ENCODE measurements around the gene FAM78B. TPM values are rescaled to one million over a fixed set of nuclear protein-coding genes. Genes with fewer than 3 reads are reported as not detected.

Gene FAM78B, protein sequence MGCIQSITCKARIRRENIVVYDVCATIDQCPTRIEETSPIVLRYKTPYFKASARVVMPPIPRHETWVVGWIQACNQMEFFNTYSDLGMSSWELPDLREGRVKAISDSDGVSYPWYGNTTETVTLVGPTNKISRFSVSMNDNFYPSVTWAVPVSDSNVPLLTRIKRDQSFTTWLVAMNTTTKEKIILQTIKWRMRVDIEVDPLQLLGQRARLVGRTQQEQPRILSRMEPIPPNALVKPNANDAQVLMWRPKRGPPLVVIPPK
- total RNA-seq = 0.27 TPM

DNA sequence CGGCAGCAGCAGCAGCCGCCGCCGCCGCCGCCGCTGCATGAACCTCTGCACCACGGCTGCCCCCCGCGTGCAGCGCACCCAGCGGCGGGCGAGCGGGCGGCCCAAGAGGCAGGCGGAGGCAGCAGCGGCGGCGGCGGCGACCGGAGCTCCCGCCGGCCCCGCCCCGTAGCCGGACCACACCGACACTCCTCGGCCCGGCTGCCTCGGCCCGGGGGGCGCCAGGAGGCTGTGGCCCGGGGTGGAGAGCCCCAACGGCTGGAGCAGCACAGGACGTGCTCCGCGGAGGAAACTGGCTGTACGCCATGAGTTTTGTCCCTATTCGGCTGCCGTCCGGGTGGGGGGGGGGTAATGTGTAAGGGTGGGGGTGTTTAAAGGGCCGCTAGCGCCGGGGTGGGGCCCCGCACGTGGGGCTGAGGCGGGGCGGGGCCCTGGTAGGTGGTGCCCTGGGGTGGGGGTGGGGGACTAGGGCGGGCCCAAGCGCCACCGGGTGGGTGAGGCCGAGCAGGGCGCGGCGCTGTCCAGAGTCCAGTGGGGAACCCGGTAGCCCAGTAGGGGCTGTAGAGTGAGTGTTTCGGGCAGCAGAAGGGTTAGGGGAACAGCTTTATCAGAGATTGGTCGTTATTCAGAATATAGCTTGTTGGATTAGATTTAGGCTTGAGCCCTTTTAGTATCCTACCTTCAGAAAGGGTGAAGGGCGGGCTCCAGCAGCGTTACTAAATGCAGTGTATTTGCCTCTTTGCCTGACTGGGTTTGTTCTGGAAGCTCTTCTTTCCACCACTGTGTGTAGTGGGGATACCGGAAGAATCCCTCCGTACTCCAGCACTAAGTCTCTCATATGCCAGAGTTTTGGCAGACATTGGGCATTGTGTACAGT lies at the start of gene FAM78B:
FAM78B (minus strand) TSS at position 304 of the 874 bp plus-strand sequence. CDS start 753 bp downstream, outside the sequence.
- peak; percentile 11 to 71 (median 63) for DNase-seq (ENCODE audit: low read depth in 2 of 3, low spot score in 2 of 3)

DNA sequence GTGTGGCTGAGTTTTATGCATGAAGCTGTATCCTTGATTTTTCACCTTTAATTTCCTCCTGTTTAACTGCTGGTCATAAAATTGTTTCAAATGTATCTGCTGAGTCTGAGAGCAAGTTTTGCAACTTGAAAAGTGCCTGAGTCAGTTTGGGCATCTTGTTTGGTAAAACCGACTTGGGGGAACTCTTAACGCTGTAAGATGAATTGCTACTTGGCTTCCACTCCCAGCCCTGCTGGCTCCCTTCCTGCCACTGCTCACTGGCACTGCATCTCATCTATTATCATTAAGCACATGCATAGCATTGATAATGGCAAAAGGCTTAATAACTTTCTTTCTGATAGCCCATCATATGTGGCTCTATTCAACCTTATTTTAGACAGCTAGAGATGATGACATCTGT lies 35.7 kb upstream of the FAM78B start:
- no peak for DNase-seq (ENCODE audit: low read depth in 2 of 3, low spot score in 2 of 3)

DNA sequence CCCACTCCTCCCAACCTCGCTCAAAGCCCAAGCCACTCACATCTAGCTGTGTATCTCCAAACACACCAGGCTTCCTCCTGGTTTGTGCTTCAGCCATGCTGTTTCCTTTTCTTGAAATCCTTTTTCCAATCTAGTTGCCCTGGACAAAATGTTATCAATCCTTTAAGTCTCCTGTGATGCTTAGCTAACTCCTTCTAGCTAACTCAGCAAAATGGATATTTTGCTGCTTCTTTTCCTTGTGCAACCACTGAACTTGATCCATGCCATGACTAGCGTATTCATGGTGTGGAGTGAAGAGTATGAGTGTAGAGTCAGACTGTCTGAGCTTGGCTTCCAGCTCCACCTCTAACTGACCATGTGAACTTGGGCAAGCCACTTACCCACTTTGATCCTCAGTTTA lies 33.9 kb upstream of the FAM78B start:
- DNase-seq (ENCODE audit: low read depth in 2 of 3, low spot score in 2 of 3) = no peak

DNA sequence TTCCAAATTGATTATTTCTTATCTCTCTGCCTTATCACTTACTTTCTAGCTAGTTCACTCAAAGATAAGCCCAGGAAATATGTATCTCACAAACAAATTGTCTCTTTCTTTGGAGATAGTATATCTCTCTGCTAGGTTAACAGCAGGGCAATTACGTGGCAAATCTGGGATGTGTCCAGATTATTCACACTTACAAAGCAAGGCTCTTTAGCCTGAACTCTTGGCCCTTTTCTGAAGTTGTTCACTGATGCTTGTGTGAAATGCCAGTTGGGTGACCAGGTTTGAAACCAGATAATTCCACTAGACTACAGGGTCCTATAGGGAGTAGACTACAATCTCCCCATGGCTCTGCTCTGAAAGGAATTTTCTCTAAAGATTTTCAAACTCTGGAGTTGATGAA lies 30.8 kb upstream of the FAM78B start:
- no peak for DNase-seq (ENCODE audit: low read depth in 2 of 3, low spot score in 2 of 3)

DNA sequence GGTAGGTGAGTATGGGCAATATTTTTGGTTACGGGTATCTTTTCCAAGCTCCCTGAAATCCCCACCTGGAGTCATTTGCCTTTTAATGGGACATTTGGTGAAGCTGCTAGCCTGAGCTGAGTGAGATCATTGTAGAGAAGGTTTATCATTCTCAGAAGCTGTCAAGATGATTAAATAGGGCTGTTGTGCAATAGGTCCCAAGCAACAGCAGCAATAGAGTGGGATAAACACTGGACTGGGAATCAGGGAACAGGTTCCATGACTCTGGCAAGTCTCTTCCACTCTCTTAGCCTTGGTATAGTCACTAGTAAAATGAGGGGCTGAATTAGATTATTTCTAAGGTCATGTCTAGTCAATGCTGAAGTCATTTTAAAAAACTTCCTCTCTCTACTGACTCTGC lies 30.3 kb upstream of the FAM78B start:
- DNase-seq (ENCODE audit: low read depth in 2 of 3, low spot score in 2 of 3) = no peak

DNA sequence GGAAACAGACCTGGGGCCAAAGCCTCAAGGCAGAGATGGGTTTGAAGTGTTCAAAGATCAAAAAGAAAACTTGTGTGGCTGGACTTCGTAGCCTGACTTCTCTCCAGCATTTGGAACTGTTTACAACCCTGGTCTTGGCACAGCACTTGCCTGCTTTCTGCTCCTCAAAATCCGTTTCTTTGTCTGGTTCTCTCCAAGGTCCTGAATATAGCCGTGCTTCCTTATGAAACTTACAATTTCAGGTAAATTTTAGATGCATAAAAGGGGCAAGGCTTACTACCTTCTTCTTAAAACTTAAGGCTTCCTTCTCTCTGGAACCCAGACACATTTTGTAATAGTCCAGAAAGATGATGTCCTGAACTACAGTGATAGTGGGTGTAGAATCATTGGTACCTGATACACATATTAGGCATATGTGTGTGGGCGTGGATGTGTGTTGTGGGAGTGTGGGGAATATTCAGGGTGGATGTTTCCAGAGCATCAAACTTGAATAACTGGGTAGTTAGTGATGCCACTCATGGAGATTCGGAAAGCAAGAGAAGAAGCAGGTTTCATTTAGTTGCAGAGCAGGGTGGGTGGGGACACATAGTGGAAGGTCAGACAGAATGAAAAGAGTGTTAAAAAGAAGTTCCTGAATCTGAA lies 26.4 kb upstream of the FAM78B start:
- DNase-seq (ENCODE audit: low read depth in 2 of 3, low spot score in 2 of 3) = no peak

DNA sequence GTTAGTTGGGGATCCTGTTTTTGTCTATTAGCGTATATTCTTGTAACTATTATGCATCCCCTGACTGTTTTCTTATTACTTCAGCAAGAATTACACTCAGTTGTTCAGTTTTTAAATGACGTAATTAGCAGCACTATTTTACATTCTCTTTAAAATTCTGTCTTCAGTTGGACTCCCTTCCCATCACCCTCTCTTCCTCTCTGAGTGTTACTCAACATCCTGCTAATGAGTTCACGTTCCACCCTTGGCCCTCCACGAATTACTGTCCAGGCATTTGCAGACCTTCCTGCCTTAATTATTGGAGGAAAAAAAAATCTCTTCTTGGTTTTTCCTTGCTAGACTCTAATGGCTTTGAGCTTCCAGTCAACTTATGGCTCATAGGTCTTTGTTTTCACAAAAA lies 23.6 kb upstream of the FAM78B start:
- no peak for DNase-seq (ENCODE audit: low read depth in 2 of 3, low spot score in 2 of 3)

DNA sequence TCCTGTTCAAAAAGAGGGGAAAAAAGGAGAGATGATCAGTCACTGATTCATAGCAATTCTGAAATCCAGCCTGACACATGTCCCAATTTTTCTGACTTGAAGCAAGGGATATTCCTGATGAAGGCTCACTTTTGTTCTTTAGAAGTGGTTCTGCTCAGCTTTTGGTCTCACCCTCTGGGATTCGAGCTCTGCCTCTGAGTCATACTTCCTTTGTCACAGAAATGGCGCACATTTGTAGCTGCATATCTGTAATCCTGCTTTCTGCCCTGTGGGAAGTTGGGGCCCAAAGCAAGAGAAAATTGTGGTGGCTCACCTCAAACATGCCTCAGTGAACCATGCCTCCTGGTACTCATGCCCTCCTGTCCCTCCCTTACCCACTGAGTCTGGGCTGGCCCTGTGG lies 22.3 kb upstream of the FAM78B start:
- no peak for DNase-seq (ENCODE audit: low read depth in 2 of 3, low spot score in 2 of 3)

DNA sequence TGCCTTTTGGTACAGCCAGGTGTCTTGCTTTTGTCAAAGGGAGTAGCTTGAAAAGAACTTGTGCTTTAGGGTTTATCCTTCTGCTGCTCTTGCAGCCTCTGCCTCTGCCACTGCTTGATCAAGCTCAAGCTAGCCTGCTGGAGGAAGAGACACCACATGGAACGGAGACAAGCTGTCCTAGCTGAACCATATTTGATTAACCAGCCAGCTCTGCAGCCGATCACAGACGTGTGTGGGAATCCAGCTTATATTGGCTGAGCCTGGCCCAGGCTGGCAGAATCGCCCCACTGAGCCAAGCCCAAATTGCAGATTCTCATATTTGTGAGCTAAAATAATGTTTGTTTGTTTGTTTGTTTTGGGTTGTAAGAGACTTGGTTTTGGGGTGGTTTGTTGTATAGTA lies 18.7 kb upstream of the FAM78B start:
- no peak for DNase-seq (ENCODE audit: low read depth in 2 of 3, low spot score in 2 of 3)

DNA sequence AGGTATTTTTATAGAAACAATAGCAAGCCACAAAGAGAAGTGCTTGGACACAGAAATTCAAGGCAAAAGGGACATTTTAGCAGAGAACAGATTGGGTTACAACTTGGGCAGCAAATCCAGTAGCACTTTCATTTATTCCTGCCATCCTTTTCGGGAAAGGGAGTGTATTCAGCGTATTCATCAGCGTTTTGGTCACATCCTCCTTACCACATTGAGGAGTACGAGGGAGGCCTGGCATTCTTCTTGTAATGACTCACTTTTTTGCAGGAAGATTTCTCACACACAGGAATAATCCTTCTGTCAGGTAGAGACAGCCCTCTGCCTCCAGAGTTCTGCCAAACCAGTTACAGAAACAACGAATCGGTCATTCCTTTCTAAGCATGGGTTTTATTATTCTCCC lies 18.1 kb upstream of the FAM78B start:
- DNase-seq (ENCODE audit: low read depth in 2 of 3, low spot score in 2 of 3) = no peak

DNA sequence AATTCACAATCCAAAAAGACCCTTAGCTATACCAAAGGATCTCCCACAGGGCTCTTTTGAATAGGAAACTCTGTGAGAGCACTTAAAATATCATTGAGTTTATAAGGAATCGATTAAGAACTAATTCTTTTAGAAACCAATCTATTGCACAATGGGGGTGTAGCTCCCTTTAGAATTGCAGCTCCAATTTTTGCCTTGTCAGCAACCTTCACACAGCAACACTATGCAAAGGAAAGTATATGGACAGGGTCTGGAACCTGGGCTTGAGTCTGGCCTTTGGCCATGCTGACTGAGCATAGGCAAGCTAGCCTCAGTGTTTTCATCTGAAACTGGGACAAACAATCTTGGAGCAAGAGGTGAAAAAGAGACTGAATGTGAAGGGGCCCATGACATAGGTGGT lies 17.2 kb upstream of the FAM78B start:
- DNase-seq (ENCODE audit: low read depth in 2 of 3, low spot score in 2 of 3) = no peak

DNA sequence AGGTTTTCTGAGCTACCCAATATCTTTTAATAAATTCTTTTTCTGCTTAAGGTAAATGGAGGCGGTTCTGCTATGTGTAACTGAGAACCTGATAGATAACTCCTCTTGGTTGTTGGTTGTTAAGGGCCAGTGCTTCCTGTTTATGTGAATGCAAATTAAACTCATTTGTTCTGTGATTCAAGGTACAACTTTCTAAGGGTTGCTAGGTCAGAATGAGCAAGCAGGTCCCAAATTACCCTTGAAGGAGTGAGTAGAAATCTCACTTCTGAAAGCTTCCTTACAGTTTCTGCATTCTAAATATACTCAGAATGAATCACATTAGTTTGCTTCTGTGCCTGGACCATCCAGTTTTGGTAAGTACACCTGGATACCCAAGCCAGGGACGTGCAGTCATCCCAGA lies 15.5 kb upstream of the FAM78B start:
- DNase-seq (ENCODE audit: low read depth in 2 of 3, low spot score in 2 of 3) = no peak

DNA sequence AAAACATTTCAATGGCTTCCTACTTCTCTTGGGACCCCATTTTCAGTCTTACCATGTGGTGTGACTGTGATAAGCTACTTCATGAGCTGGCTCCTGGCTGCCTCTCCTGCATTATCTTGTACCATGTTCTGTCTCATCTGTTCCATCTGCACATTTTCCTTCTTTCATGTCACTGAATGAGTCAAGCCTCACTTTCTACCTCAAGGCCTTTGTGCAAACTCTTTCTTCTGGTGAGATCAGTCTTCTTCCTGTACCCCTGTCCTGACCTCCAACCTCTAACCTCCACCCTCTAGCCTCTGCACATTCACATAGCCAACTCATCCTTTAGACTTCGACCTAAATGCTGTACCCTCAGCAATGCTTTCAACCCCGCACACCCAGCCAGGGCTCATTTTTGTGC lies 9.6 kb upstream of the FAM78B start:
- no peak for DNase-seq (ENCODE audit: low read depth in 2 of 3, low spot score in 2 of 3)

DNA sequence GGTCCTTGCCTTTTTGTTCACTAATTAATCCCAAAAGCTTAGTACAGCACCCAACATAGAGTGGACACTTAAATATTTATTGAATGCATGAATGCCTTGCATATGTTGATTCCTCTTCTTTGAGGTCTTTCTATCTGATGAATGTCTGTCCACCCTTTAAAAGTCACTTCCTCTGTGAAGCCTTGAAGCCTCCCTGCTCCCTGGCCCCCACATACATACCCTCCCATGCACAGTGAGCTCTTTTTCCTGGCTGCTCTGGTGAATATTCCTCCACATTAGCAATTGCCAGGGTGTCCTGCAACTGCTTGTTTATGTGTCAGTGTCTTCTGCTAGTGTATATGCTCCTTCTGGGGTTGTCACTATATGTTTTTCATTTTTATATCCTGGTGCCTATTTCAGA lies 8.2 kb upstream of the FAM78B start:
- DNase-seq (ENCODE audit: low read depth in 2 of 3, low spot score in 2 of 3) = no peak

DNA sequence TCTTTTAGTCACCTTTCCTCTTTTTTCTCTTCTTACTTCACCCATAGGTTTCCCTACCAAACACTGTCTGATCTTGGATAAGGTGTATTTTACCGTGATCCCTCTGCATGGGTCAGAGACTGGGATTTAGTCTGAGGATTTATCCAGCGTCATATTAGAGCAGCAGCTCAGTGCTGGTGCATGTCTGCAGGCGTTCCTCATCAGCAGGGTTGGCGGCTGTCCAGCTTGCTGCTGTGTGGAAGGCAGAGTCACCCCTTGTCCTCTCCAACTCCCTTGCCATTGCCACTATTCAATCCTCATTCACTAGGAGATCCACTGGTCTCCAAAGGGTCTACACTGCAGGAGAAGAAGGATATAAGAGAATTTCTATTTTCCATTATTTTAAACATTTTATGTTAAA lies 7.3 kb upstream of the FAM78B start:
- no peak for DNase-seq (ENCODE audit: low read depth in 2 of 3, low spot score in 2 of 3)

DNA sequence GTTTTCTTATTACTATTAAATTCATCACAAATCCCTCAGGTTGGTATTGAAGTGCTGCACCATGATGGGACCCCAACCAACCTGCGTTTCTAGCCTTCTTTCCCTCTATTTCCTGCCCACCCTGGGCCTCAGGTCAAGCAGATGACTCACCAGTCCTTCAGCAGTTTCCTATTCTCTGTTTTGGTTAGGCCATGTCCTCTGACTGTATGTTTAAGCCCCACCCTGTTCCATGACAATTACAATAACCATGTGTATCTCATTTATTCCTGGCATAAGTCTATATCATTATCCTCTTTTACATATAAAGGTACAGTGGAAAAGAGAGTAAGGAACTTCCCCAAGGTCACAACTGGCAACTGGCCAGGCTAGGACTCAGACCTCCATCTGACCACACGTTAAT lies 5.3 kb upstream of the FAM78B start:
- no peak for DNase-seq (ENCODE audit: low read depth in 2 of 3, low spot score in 2 of 3)

DNA sequence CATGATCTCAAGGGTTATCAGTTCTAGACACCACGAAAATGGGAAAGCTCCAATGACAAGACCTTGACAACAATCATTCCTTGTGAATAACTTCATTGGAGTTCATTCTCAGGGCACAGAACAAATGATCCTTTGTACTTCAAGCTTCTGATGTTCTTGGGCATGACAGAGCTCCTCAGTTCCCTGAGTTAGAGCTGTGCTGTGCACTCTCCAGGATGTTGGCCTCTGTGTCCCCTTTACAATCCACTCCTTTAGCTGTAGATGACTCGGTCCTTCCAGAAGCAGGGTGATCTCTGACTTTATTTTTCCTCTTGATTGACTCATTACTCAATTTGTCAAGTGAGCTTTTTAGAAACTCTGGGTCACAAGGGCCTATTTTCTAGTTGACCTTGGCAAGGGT lies 3.9 kb upstream of the FAM78B start:
- no peak for DNase-seq (ENCODE audit: low read depth in 2 of 3, low spot score in 2 of 3)

DNA sequence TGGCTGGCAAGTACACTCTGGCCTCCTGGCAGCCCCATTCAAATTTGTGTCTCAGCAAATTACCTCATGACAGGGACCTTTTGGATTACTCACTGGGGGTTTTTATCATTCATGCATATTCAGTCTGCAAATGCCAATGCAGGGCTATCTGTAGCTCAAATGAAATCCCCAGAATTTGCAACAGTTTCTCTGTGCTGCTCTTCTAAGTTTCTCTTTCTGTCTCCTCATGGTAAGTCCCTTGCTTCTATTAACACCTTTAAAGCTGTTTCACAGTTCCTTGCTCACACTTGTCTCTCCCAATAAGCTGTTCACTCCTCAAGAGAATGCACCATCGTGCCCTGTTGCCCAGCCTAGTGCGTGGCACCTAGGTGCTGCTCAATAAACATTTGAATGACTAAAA lies 3.3 kb upstream of the FAM78B start:
- DNase-seq (ENCODE audit: low read depth in 2 of 3, low spot score in 2 of 3) = no peak

DNA sequence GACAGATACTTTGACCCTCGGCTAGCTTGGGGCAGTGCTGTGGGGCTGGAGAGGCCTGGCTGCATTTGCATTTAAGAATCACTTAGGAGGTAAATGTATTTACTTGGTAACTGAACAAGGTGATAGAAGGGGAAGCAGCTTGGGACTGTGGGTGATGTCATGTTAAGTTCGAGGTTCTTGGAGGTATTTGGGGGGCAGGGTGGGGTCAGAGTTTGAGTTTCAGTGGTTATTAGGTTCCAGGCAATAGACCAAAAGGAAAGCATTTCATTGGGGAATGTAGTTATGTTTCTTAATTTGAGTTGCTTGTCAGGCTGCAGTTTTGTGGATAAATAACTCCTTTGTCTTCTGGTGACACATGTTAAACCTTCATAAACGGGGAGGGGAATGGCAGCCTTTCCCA lies 2.4 kb upstream of the FAM78B start:
- no peak for DNase-seq (ENCODE audit: low read depth in 2 of 3, low spot score in 2 of 3)

DNA sequence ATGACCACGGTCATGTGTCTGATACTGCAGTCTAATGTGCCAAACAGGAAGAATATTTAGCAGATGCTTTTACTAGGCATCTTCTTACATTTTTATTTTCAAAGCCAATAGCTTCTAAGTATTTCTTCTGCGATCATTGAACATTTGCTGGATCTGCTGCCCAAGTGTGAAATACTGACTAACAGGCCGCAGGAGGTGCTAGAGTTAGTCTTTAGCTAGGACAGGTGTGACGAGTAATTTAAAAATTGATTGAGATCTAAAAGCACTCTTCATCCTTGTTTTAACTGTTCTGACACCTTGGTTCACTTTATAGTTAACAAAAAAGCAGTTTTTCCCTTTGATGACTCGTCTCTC lies 748 bp upstream of the FAM78B start:
- DNase-seq (ENCODE audit: low read depth in 2 of 3, low spot score in 2 of 3) = no peak

DNA sequence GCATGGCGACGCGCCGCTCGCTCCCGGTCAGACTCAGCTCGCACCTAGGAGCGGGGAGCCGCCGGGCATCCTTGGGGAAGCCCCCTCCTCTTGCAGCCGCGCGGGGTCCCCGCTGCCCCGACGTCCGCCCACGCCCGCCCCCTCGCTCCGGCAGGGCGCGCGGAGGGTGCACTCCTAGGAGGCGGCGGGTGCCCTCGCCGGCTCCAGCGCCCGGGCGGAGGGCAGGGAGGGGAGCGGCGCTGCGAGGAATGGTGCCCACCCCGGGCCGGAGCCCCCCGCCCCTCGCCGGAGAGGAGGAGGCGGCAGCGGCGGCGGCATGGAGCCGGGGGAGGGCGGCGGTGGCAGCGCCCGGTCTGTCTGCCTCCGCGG lies 488 bp downstream of the FAM78B start:
- DNase-seq (ENCODE audit: low read depth in 2 of 3, low spot score in 2 of 3) = no peak

Data from hematopoietic multipotent progenitor cell (in vitro differentiated cells).